Measurements from ENCODE around the gene PRR15L. TPM values are rescaled to one million over a fixed set of nuclear protein-coding genes. Genes with fewer than 3 reads are reported as not detected.

The PRR15L gene
- total and polyA plus RNA-seq, 2 of the 8 experiments (the other 6 are each of a cell fraction or from before 2014, with no cell fraction given) = 0.26 to 1.1 TPM

- H3K23me2 ChIP-seq (ENCODE audit: low read depth, low read length) = peaks cover 4% of the 10 kb centered on the region
- no peaks in the 10 kb centered on the region for H3K9me3 ChIP-seq (ENCODE audit: insufficient read depth in 2 of 2, low read depth in 1 of 2, low read length in 1 of 2)
- no peaks in the 10 kb centered on the region for H3K79me1 ChIP-seq (ENCODE audit: low read depth, low read length)
- no peak overlapping the region for H4K91ac ChIP-seq (replicated peaks; ENCODE audit: insufficient read length, low read length)
- H3K27me3 ChIP-seq (replicated peaks in 1 of 4; ENCODE audit: control insufficient read depth in 3 of 4, extremely low read depth in 1 of 4, insufficient read depth in 3 of 4, low read length in 3 of 4) = no peaks in the 10 kb centered on the region
- H2BK120ac ChIP-seq (replicated peaks; ENCODE audit: low read depth, low read length) = no peak overlapping the region
- no peak overlapping the region for H3K4ac ChIP-seq (replicated peaks; ENCODE audit: insufficient read length, low read depth, low read length)
- H4K20me1 ChIP-seq (replicated peaks in 1 of 2; ENCODE audit: control insufficient read depth in 1 of 2, insufficient read depth in 2 of 2, low read length in 2 of 2) = no peaks in the 10 kb centered on the region
- H3K4me3 ChIP-seq (ENCODE audit: extremely low read depth in 1 of 4, insufficient read depth in 2 of 4, low read depth in 3 of 4, low read length in 4 of 4) = no peak overlapping the region
- H2BK5ac ChIP-seq (ENCODE audit: low read depth, low read length) = no peak overlapping the region
- no peak for DNase-seq (ENCODE audit: low read depth in 1 of 2, low spot score in 2 of 2)
- H3K36me3 ChIP-seq (ENCODE audit: control insufficient read depth in 2 of 4, insufficient read depth in 4 of 4, low read length in 3 of 4) = peaks cover 6 to 31% (median 21%) of the 10 kb centered on the region in 4 experiments; a peak in 5 of 8 replicates
- WGBS, 2 experiments (ENCODE audit: extremely low coverage in 1 of 2, insufficient coverage in 1 of 2, insufficient read length in 1 of 2, insufficient replicate concordance in 2 of 2, low coverage in 1 of 2, low lambda C conversion rate in 2 of 2, missing lambda C conversion rate in 1 of 2) = 94% methylated on average over 8 of the region's 8 CpGs; no CpG with 5 or more reads in 1 of the 2 experiments
- H3K23ac ChIP-seq (ENCODE audit: insufficient read length) = no peak overlapping the region
- TF ChIP-seq SP2 (IDR thresholded peaks at IDR 0.05; ENCODE audit: low read length) (no peak), RFX5 (IDR thresholded peaks at IDR 0.05; ENCODE audit: borderline replicate concordance, low read depth, low read length) (no peak), GTF2F1 (IDR thresholded peaks at IDR 0.05; ENCODE audit: borderline replicate concordance, low read depth, low read length) (no peak), ATF2 (IDR thresholded peaks at IDR 0.05; ENCODE audit: low read length) (no peak), E2F6 (IDR thresholded peaks at IDR 0.05) (no peak), HDAC2 (IDR thresholded peaks at IDR 0.05; ENCODE audit: borderline replicate concordance in 1 of 2, low read depth in 2 of 2, low read length in 2 of 2) (no peak), HDAC6 (IDR thresholded peaks at IDR 0.05; ENCODE audit: low read depth, low read length) (no peak)
- no peak overlapping the region for H3K9ac ChIP-seq (replicated peaks in 1 of 4; ENCODE audit: extremely low read depth in 1 of 4, low read depth in 3 of 4, low read length in 3 of 4)
- H2AK5ac ChIP-seq (ENCODE audit: low read depth, low read length) = no peak overlapping the region
- no peak overlapping the region for H2BK12ac ChIP-seq (ENCODE audit: low read depth, low read length)
- H3K14ac ChIP-seq (ENCODE audit: insufficient read length) = no peak overlapping the region
- no peak overlapping the region for H3K56ac ChIP-seq (replicated peaks; ENCODE audit: insufficient read length, low read depth, low read length)
- FAIRE-seq = no peak
- peaks cover 0 to 12% of the 10 kb centered on the region in 2 experiments; a peak in 1 of 4 replicates for H3K79me2 ChIP-seq (ENCODE audit: control insufficient read depth in 1 of 2, insufficient read depth in 2 of 2, low read length in 2 of 2)
- H2BK20ac ChIP-seq (ENCODE audit: low read length) = no peak overlapping the region
- no peak overlapping the region for H3K18ac ChIP-seq (ENCODE audit: extremely low read depth, low read length)
- no peak overlapping the region for H2BK15ac ChIP-seq (ENCODE audit: low read length)
- H3K27ac ChIP-seq (ENCODE audit: low read depth, low read length) = no peak overlapping the region
- peaks cover 0 to 6% (median 3%) of the 10 kb centered on the region in 4 experiments; a peak in 6 of 7 replicates for H3K4me1 ChIP-seq (replicated peaks in 1 of 4; ENCODE audit: control insufficient read depth in 3 of 4, insufficient read depth in 4 of 4, low read length in 3 of 4)
- CTCF ChIA-PET (ENCODE audit: partially characterized antibody) = interaction anchor here (1.5 to 40.5 kb wide), 6 partner anchors 8 to 129 kb away, joined by 4 to 1010 read pairs (median 35); partner anchors contain the start of genes PNPO, PRR15L and SCRN2
- H4K5ac ChIP-seq (ENCODE audit: insufficient read length, low read depth, low read length) = no peak overlapping the region
- H3K4me2 ChIP-seq (ENCODE audit: insufficient read depth in 1 of 2, low read depth in 2 of 2, low read length in 2 of 2) = no peak overlapping the region
- H4K8ac ChIP-seq (ENCODE audit: extremely low read depth, insufficient read depth, low read length) = no peak overlapping the region
- no peak overlapping the region for H2AFZ ChIP-seq (ENCODE audit: low read length)
- POLR2A ChIA-PET (ENCODE audit: partially characterized antibody) = no interaction called here
Measured at GRCh38 chr17:47973541-47973940, 15.9 kb upstream of the PRR15L start.

Data from H1 (cell line).